HG03354 (cell line): ENCODE measurements around the gene WDR7.

Source experiments
- ATAC-seq: cut with Tn5 transposase; IDR thresholded peaks from one replicate; pipeline ENCODE4 v1.9.1; 2021; ENCODE audit warnings: mild to moderate bottlenecking; ENCODE audit not compliant: unreplicated experiment, poor library complexity, severe bottlenecking

WDR7 gene

GRCh38 chr18:56787390-56787789 lies 136.2 kb downstream of the WDR7 start:
- ATAC-seq = no peak

GRCh38 chr18:56789004-56789888 lies 138.1 kb downstream of the WDR7 start:
- ATAC-seq = peak; percentile 72

GRCh38 chr18:56789889-56790180 lies 138.7 kb downstream of the WDR7 start:
- no peak for ATAC-seq

- no peak for ATAC-seq
These were observed 144.2 kb downstream of the WDR7 start for GRCh38 chr18:56795381-56795780.

GRCh38 chr18:56799756-56800155 lies 148.6 kb downstream of the WDR7 start:
- no peak for ATAC-seq

GRCh38 chr18:56803051-56803450 lies 151.9 kb downstream of the WDR7 start:
- no peak for ATAC-seq

GRCh38 chr18:56804395-56804794 lies 153.2 kb downstream of the WDR7 start:
- peak; percentile 72 for ATAC-seq

GRCh38 chr18:56807901-56808300 lies 156.7 kb downstream of the WDR7 start:
- no peak for ATAC-seq

GRCh38 chr18:56812674-56813073 lies 161.5 kb downstream of the WDR7 start:
- ATAC-seq = no peak

- ATAC-seq = no peak
These were observed 164.8 kb downstream of the WDR7 start for GRCh38 chr18:56815926-56816325.

- no peak for ATAC-seq
These were observed 172.9 kb downstream of the WDR7 start for GRCh38 chr18:56823986-56824565.

- no peak for ATAC-seq
These were observed 174.2 kb downstream of the WDR7 start for GRCh38 chr18:56825321-56825720.

GRCh38 chr18:56825878-56826277 lies 174.7 kb downstream of the WDR7 start:
- no peak for ATAC-seq

GRCh38 chr18:56831988-56832387 lies 180.8 kb downstream of the WDR7 start:
- no peak for ATAC-seq

- ATAC-seq = no peak
These were observed 184.2 kb downstream of the WDR7 start for GRCh38 chr18:56835331-56835730.

- no peak for ATAC-seq
These were observed 185.0 kb downstream of the WDR7 start for GRCh38 chr18:56836173-56836572.

- ATAC-seq = no peak
These were observed 190.7 kb downstream of the WDR7 start for GRCh38 chr18:56841836-56842235.

GRCh38 chr18:56843241-56843640 lies 192.1 kb downstream of the WDR7 start:
- no peak for ATAC-seq

GRCh38 chr18:56844556-56844955 lies 193.4 kb downstream of the WDR7 start:
- ATAC-seq = no peak

GRCh38 chr18:56851774-56852173 lies 200.6 kb downstream of the WDR7 start:
- ATAC-seq = peak; percentile 92

GRCh38 chr18:56853961-56854360 lies 202.8 kb downstream of the WDR7 start:
- no peak for ATAC-seq
